Subcutaneous preadipocyte (primary cell): ENCODE measurements around the gene MRPS10. TPM values are rescaled to one million over a fixed set of nuclear protein-coding genes. Genes with fewer than 3 reads are reported as not detected.

ENCODE experiments used
- total RNA-seq: library from RNA; depleted of rRNA; stranded (reverse); fragments of >200 nt; gene quantifications from 2 replicates; pipeline ENCODE4 v1.2.3, GENCODE V29; 2012

Gene MRPS10
- 39.7 and 64.1 TPM in 2 replicates for total RNA-seq

GRCh38 chr6:42217519-42218367 is at the start of gene MRPS10:
TSS of gene MRPS10 (minus strand) at chr6:42217861. CDS start at chr6:42217849, 12 bp downstream.

GRCh38 chr6:42173101-42173500 is 44.6 kb downstream of the MRPS10 start, which contains the start of gene GUCA1A:
TSS of gene GUCA1A (plus strand) at chr6:42173364. CDS start at chr6:42173614, 250 bp downstream.

Other genes with a start within 250 kb of the MRPS10 start
- gene TAF8, start 167.3 kb downstream of the MRPS10 start, total RNA-seq: 20.2 and 20.9 TPM in 2 replicates
- gene C6orf132, start 75.2 kb downstream of the MRPS10 start, total RNA-seq: 4.5 and 5.5 TPM in 2 replicates
- gene GUCA1A, start 44.5 kb downstream of the MRPS10 start, total RNA-seq: not detected in 2 replicates
- gene GUCA1B, start 22.9 kb downstream of the MRPS10 start, total RNA-seq: 0.20 and 0.73 TPM in 2 replicates
- gene TRERF1, start 234.1 kb upstream of the MRPS10 start, total RNA-seq: 6.6 and 10.0 TPM in 2 replicates